ENCODE data around the gene TYROBP. TPM values are rescaled to one million over a fixed set of nuclear protein-coding genes. Genes with fewer than 3 reads are reported as not detected.

Gene TYROBP
- total and polyA plus RNA-seq, 4 donors = 26.8 to 89.6 (median 40.7) TPM

- Histone ChIP-seq H3K27ac (ENCODE audit: low read depth in 1 of 2, low read length in 2 of 2) (peak overlapping the region; percentile 66 to 78), H3K36me3 (ENCODE audit: control insufficient read depth in 4 of 4, insufficient read depth in 3 of 4, low read depth in 1 of 4, low read length in 3 of 4) (no peaks in the 10 kb centered on the region), H3K9ac (ENCODE audit: low read depth in 1 of 2, low read length in 2 of 2) (no peak overlapping the region), H3K4me1 (ENCODE audit: control insufficient read depth in 4 of 4, insufficient read depth in 4 of 4, low read length in 3 of 4) (peaks cover 0 to 4% (median 2%) of the 10 kb centered on the region in 4 donors), H3K4me3 (ENCODE audit: low read depth in 1 of 3, low read length in 3 of 3) (no peak overlapping the region), H3K27me3 (ENCODE audit: control insufficient read depth in 4 of 4, insufficient read depth in 4 of 4, low read length in 3 of 4) (no peaks in the 10 kb centered on the region), H3K9me3 (ENCODE audit: control insufficient read depth in 4 of 4, low read length in 3 of 4) (no peaks in the 10 kb centered on the region)
- TF ChIP-seq SP1 (IDR thresholded peaks at IDR 0.05) (no peak), REST (IDR thresholded peaks at IDR 0.05) (no peak), ZBTB33 (IDR thresholded peaks at IDR 0.05) (no peak), RAD21 (IDR thresholded peaks at IDR 0.05) (no peak), HNF4G (IDR thresholded peaks at IDR 0.05) (no peak), NR2F2 (IDR thresholded peaks at IDR 0.05) (no peak), YY1 (IDR thresholded peaks at IDR 0.05) (no peak), GABPA (IDR thresholded peaks at IDR 0.05 in 1 of 2, conservative IDR thresholded peaks at IDR 0.05 in 1 of 2) (no peak)
- 88% methylated on average over 10 of the region's 10 CpGs for WGBS
- DNase-seq (ENCODE audit: low spot score) = no peak
These were observed 3.6 kb downstream of the TYROBP start for GRCh38 chr19:35904311-35905068.

- Histone ChIP-seq H3K9ac (ENCODE audit: low read depth in 1 of 2, low read length in 2 of 2) (no peak overlapping the region), H3K4me3 (ENCODE audit: low read depth in 1 of 3, low read length in 3 of 3) (peak overlapping the region in 1 of 3 donors; percentile 6), H3K27ac (ENCODE audit: low read depth in 1 of 2, low read length in 2 of 2) (peak overlapping the region; percentile 66 to 78), H3K4me1 (ENCODE audit: control insufficient read depth in 4 of 4, insufficient read depth in 4 of 4, low read length in 3 of 4) (peaks cover 0 to 4% (median 2%) of the 10 kb centered on the region in 4 donors), H3K9me3 (ENCODE audit: control insufficient read depth in 4 of 4, low read length in 3 of 4) (no peaks in the 10 kb centered on the region), H3K36me3 (ENCODE audit: control insufficient read depth in 4 of 4, insufficient read depth in 3 of 4, low read depth in 1 of 4, low read length in 3 of 4) (no peaks in the 10 kb centered on the region), H3K27me3 (ENCODE audit: control insufficient read depth in 4 of 4, insufficient read depth in 4 of 4, low read length in 3 of 4) (no peaks in the 10 kb centered on the region)
- peak; percentile 46 for DNase-seq (ENCODE audit: low spot score)
- 8% methylated on average over 24 of the region's 24 CpGs for WGBS
- TF ChIP-seq HNF4G (IDR thresholded peaks at IDR 0.05) (no peak), FOXA2 (IDR thresholded peaks at IDR 0.05) (no peak), GABPA (IDR thresholded peaks at IDR 0.05 in 1 of 2, conservative IDR thresholded peaks at IDR 0.05 in 1 of 2) (peak in 1 of 2 donors; percentile 10), CTCF (IDR thresholded peaks at IDR 0.05; ENCODE audit: low read depth, low read length, missing input control) (no peak), TAF1 (conservative IDR thresholded peaks at IDR 0.05) (no peak), SP1 (IDR thresholded peaks at IDR 0.05) (peak; percentile 37), ZBTB33 (IDR thresholded peaks at IDR 0.05) (no peak), JUND (IDR thresholded peaks at IDR 0.05) (no peak), MAX (IDR thresholded peaks at IDR 0.05) (no peak), RXRA (IDR thresholded peaks at IDR 0.05) (no peak), NR2F2 (IDR thresholded peaks at IDR 0.05) (no peak), RAD21 (IDR thresholded peaks at IDR 0.05) (no peak), EGR1 (IDR thresholded peaks at IDR 0.05; ENCODE audit: low read depth in 2 of 2) (peak in 1 of 2 donors; percentile 59), YY1 (IDR thresholded peaks at IDR 0.05) (no peak), REST (IDR thresholded peaks at IDR 0.05) (no peak)
These were observed 4.4 kb downstream of the TYROBP start for GRCh38 chr19:35903550-35904179.
